Hepatocyte (in vitro differentiated cells): Measurements from ENCODE around the gene NEK9.

Source experiments
- EZH2 ChIP-seq: fragments of 200-600 bp; sonication (generic); IDR thresholded peaks from 2 replicates; pipeline ENCODE4 v1.6.1; 2016; ENCODE audit warnings: antibody characterized with exemption, mild to moderate bottlenecking, borderline replicate concordance
- EZH2phosphoT487 ChIP-seq: fragments of 200-600 bp; sonication (generic); IDR thresholded peaks from one replicate; pipeline ENCODE4 v1.6.1; 2018; ENCODE audit warnings: antibody characterized with exemption, mild to moderate bottlenecking, low read depth, moderate library complexity; ENCODE audit not compliant: unreplicated experiment, severe bottlenecking
- TF ChIP-seq, protein P1 (sequence below): fragments of 200-600 bp; sonication (generic); IDR thresholded peaks from 2 replicates; pipeline ENCODE4 v1.5.1; 2016; ENCODE audit warnings: antibody characterized with exemption, mild to moderate bottlenecking; ENCODE audit not compliant: poor library complexity

DNA sequence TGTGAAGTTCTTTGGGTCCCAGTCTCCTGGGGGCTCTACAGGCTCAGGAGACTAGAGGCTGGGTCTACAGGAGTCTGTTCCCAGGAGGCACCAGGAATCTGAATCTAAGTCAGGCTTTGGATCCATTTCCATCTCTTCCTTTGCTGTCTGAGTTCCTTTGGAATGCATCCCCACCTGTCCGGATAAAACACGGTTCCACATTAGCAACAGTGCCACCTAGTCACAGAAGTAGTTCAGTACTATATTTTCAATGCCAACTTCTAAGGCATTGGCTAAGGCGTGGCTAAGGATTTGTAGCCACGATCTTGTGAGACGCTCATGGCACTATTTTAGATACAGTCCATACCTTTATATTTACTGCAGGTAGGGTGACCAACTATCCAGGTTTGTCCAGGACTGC, 42.3 kb downstream of the NEK9 start:
- TF ChIP-seq, protein P1, sequence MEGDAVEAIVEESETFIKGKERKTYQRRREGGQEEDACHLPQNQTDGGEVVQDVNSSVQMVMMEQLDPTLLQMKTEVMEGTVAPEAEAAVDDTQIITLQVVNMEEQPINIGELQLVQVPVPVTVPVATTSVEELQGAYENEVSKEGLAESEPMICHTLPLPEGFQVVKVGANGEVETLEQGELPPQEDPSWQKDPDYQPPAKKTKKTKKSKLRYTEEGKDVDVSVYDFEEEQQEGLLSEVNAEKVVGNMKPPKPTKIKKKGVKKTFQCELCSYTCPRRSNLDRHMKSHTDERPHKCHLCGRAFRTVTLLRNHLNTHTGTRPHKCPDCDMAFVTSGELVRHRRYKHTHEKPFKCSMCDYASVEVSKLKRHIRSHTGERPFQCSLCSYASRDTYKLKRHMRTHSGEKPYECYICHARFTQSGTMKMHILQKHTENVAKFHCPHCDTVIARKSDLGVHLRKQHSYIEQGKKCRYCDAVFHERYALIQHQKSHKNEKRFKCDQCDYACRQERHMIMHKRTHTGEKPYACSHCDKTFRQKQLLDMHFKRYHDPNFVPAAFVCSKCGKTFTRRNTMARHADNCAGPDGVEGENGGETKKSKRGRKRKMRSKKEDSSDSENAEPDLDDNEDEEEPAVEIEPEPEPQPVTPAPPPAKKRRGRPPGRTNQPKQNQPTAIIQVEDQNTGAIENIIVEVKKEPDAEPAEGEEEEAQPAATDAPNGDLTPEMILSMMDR: peak; percentile 31
- TF ChIP-seq EZH2: no peak
- TF ChIP-seq EZH2phosphoT487: no peak
